SK-N-SH (cell line): Measurements from ENCODE around the gene ZNF747. TPM values are rescaled to one million over a fixed set of nuclear protein-coding genes. Genes with fewer than 3 reads are reported as not detected.

Experiments used
- CTCF ChIA-PET: fragments of 300-600, 350-600 bp; formaldehyde crosslinking; extraction: SDS; loops from one replicate; lab custom pipeline; 2021; lab: Yijun Ruan, JAX
- POLR2A ChIA-PET: fragments of 350-600 bp; sonication (Branson Sonifier 250); formaldehyde crosslinking; extraction: SDS; loops from one replicate; lab custom pipeline; 2020; ENCODE audit warnings: antibody characterized with exemption, inconsistent platforms; lab: Yijun Ruan, JAX
- DNase-seq: peaks from one replicate; pipeline ENCODE4 v3.0.0; 2012
- H2AFZ ChIP-seq: fragments of 200-600 bp; sonication (generic); 2 replicates; pipeline ENCODE4 v1.8.1; 2016; ENCODE audit warnings: antibody characterized with exemption, mild to moderate bottlenecking, low read depth
- H3F3A ChIP-seq: fragments of 200-600 bp; sonication (generic); replicated peaks from 2 replicates; pipeline ENCODE3; 2016; ENCODE audit warnings: antibody characterized with exemption, mild to moderate bottlenecking; ENCODE audit not compliant: insufficient read depth
- H3K27ac ChIP-seq, 2 experiments: fragments of 200-500 bp in 1 of 2; fragments of 200-600 bp in 1 of 2; sonication (Bioruptor generic) in 1 of 2; sonication (generic), shearing (Covaris generic) in 1 of 2; 2 replicates each; pipeline versions ENCODE4 v1.5.1 to v1.6.1; 2014 to 2016; ENCODE audit warnings: low read depth in 2 of 2, inconsistent platforms in 1 of 2, low read length in 1 of 2, mild to moderate bottlenecking in 1 of 2, mixed read lengths in 1 of 2
- H3K27me3 ChIP-seq: fragments of 200-600 bp; sonication (generic), shearing (Covaris generic); 2 replicates; pipeline ENCODE4 v1.6.1; 2016; ENCODE audit warnings: mixed run types; ENCODE audit not compliant: insufficient read depth
- H3K36me3 ChIP-seq, 2 experiments: fragments of 200-500 bp in 1 of 2; fragments of 200-600 bp in 1 of 2; sonication (Bioruptor generic) in 1 of 2; sonication (generic) in 1 of 2; replicated peaks in 1 of 2; 2 replicates each; pipeline versions ENCODE3 to v1.5.1; 2014 to 2016; ENCODE audit warnings: low read length in 1 of 2, mild to moderate bottlenecking in 1 of 2; ENCODE audit not compliant: insufficient read depth in 2 of 2, control insufficient read depth in 1 of 2
- H3K4me1 ChIP-seq, 2 experiments: fragments of 200-500 bp in 1 of 2; fragments of 200-600 bp in 1 of 2; sonication (Bioruptor generic) in 1 of 2; sonication (generic), shearing (Covaris generic) in 1 of 2; 2 replicates each; pipeline versions ENCODE4 v1.5.1 to v1.6.1; 2014 to 2016; ENCODE audit warnings: low read depth in 1 of 2, low read length in 1 of 2, mixed run types in 1 of 2; ENCODE audit not compliant: insufficient read depth in 2 of 2, control insufficient read depth in 1 of 2
- H3K4me2 ChIP-seq: fragments of 200-600 bp; sonication (generic), shearing (Covaris generic); 2 replicates; pipeline ENCODE4 v1.6.1; 2017; ENCODE audit warnings: mixed run types
- H3K4me3 ChIP-seq, 2 experiments: fragments of 200-500 bp in 1 of 2; fragments of 200-600 bp in 1 of 2; sonication (Bioruptor generic) in 1 of 2; sonication (generic), shearing (Covaris generic) in 1 of 2; 2 replicates each; pipeline versions ENCODE4 v1.5.1 to v1.8.1; 2014 to 2016; ENCODE audit warnings: low read depth in 2 of 2, inconsistent platforms in 1 of 2, low read length in 1 of 2, mild to moderate bottlenecking in 1 of 2, mixed read lengths in 1 of 2, moderate library complexity in 1 of 2
- H3K79me2 ChIP-seq: fragments of 200-600 bp; sonication (generic); 2 replicates; pipeline ENCODE4 v1.8.1; 2017; ENCODE audit warnings: mild to moderate bottlenecking; ENCODE audit not compliant: insufficient read depth
- H3K9ac ChIP-seq: fragments of 200-600 bp; sonication (generic); 2 replicates; pipeline ENCODE4 v1.6.1; 2017; ENCODE audit warnings: mixed run types
- H3K9me2 ChIP-seq: fragments of 200-600 bp; sonication (generic); 2 replicates; pipeline ENCODE4 v1.6.1; 2017; ENCODE audit warnings: mixed run types
- H3K9me3 ChIP-seq: fragments of 200-600 bp; sonication (generic); 2 replicates; pipeline ENCODE4 v1.6.1; 2017; ENCODE audit warnings: mixed run types, mild to moderate bottlenecking, moderate library complexity
- H4K20me1 ChIP-seq: fragments of 200-600 bp; sonication (generic); 2 replicates; pipeline ENCODE4 v1.6.1; 2017; ENCODE audit warnings: mild to moderate bottlenecking, mixed run types; ENCODE audit not compliant: insufficient read depth
- CHD2 ChIP-seq: fragments of 150-350 bp; IDR thresholded peaks from 2 replicates; pipeline ENCODE4 v1.6.1; 2018; ENCODE audit warnings: low read length; ENCODE audit not compliant: partially characterized antibody
- CTCF ChIP-seq: fragments of 200-600 bp; sonication (generic); IDR thresholded peaks from 2 replicates; pipeline ENCODE4 v1.6.1; 2017; ENCODE audit warnings: antibody characterized with exemption, mild to moderate bottlenecking, moderate library complexity
- ELF1 ChIP-seq: IDR thresholded peaks from 2 replicates; pipeline ENCODE4 v1.4.0; 2012
- EP300 ChIP-seq, 2 experiments: IDR thresholded peaks; 2 replicates each; pipeline versions ENCODE4 v1.4.0 to v1.6.1; 2012; ENCODE audit warnings: borderline replicate concordance in 1 of 2, low read depth in 1 of 2, low read length in 1 of 2
- EZH2phosphoT487 ChIP-seq: fragments of 200-600 bp; sonication (generic); IDR thresholded peaks from 2 replicates; pipeline ENCODE4 v1.6.1; 2017; ENCODE audit warnings: low read depth, mixed run types, mild to moderate bottlenecking, antibody characterized with exemption, moderate library complexity, borderline replicate concordance
- FOXJ3 ChIP-seq: sonication (generic); formaldehyde crosslinking; IDR thresholded peaks from 2 replicates; pipeline ENCODE4 v1.5.1; 2020; ENCODE audit warnings: mild to moderate bottlenecking, missing genetic modification reagents
- FOXM1 ChIP-seq: IDR thresholded peaks from 2 replicates; pipeline ENCODE4 v1.4.0; 2012; ENCODE audit warnings: low read depth, mild to moderate bottlenecking
- GABPA ChIP-seq: IDR thresholded peaks from 2 replicates; pipeline ENCODE4 v1.4.0; 2012; ENCODE audit warnings: low read depth, mild to moderate bottlenecking
- MAX ChIP-seq: IDR thresholded peaks from 2 replicates; pipeline ENCODE4 v1.4.0; 2012; ENCODE audit warnings: low read depth
- MXI1 ChIP-seq: IDR thresholded peaks from 2 replicates; pipeline ENCODE4 v1.6.1; 2012; ENCODE audit warnings: mild to moderate bottlenecking, low read depth, low read length, improper control_type of control experiment
- NFIC ChIP-seq: IDR thresholded peaks from 2 replicates; pipeline ENCODE4 v1.4.0; 2012; ENCODE audit warnings: borderline replicate concordance
- NRF1 ChIP-seq: IDR thresholded peaks from 2 replicates; pipeline ENCODE4 v1.6.1; 2012; ENCODE audit warnings: low read depth, mild to moderate bottlenecking, low read length
- POLR2AphosphoS5 ChIP-seq: IDR thresholded peaks from 2 replicates; pipeline ENCODE4 v1.6.1; 2012; ENCODE audit warnings: low read depth, low read length
- RAD21 ChIP-seq: IDR thresholded peaks from 2 replicates; pipeline ENCODE4 v1.6.1; 2012; ENCODE audit warnings: mild to moderate bottlenecking, low read length
- REST ChIP-seq: IDR thresholded peaks from 2 replicates; pipeline ENCODE4 v1.6.1; 2012; ENCODE audit warnings: mild to moderate bottlenecking, low read depth, low read length, moderate library complexity
- RXRA ChIP-seq: IDR thresholded peaks from 2 replicates; pipeline ENCODE4 v1.4.0; 2012; ENCODE audit warnings: low read depth, mild to moderate bottlenecking, borderline replicate concordance
- TAF1 ChIP-seq: IDR thresholded peaks from 2 replicates; pipeline ENCODE4 v1.6.1; 2012; ENCODE audit warnings: low read depth, mild to moderate bottlenecking, low read length, moderate library complexity, borderline replicate concordance
- TCF12 ChIP-seq: IDR thresholded peaks from 2 replicates; pipeline ENCODE4 v1.4.0; 2012
- YY1 ChIP-seq: IDR thresholded peaks from 2 replicates; pipeline ENCODE4 v1.4.0; 2012; ENCODE audit warnings: low read depth, mild to moderate bottlenecking
- ZBTB33 ChIP-seq: IDR thresholded peaks from 2 replicates; pipeline ENCODE4 v1.4.0; 2012; ENCODE audit warnings: low read depth, borderline replicate concordance
- WGBS: methylation state at CpG from one replicate; pipeline ENCODE4 v1.1.6; 2017; ENCODE audit warnings: low lambda C conversion rate; 5-methylcytosine and 5-hydroxymethylcytosine counted together
- polyA plus RNA-seq, 3 experiments: library from polyadenylated mRNA; depleted of rRNA; stranded (reverse); fragments of >200 nt; gene quantifications; 2 replicates each; pipeline ENCODE4 v1.2.3, GENCODE V29; 2012

ZNF747 gene
- polyA plus RNA-seq (2012; rRNA removed) = 5.6 and 5.8 TPM in 2 replicates
- 4.4 and 5.5 TPM in 2 replicates for polyA plus RNA-seq (2012; cell fraction: cytosol; rRNA removed)
- polyA plus RNA-seq (2012; cell fraction: nucleus; rRNA removed) = 7.4 and 8.4 TPM in 2 replicates

- DNase-seq = peak; percentile 95
- Histone ChIP-seq H3K4me1 (peaks cover 8 to 17% of the 10 kb centered on the region in 2 experiments; a peak in 3 of 4 replicates), H3K36me3 (peaks cover 10 to 14% of the 10 kb centered on the region in 2 experiments), H3K27me3 (no peaks in the 10 kb centered on the region), H3K4me3 (peak within 1 kb of the TSS; percentile 65 to 68), H3K4me2 (peak within 1 kb of the TSS; percentile 83), H3K9ac (peak within 1 kb of the TSS; percentile 89), H4K20me1 (no peaks in the 10 kb centered on the region), H2AFZ (peak within 1 kb of the TSS; percentile 94), H3K9me2 (no peaks in the 10 kb centered on the region), H3K27ac (peak within 1 kb of the TSS; percentile 81 to 91), H3F3A (peaks cover 7% of the 10 kb centered on the region), H3K79me2 (peaks cover 16% of the 10 kb centered on the region), H3K9me3 (no peaks in the 10 kb centered on the region)
- no peak for TF ChIP-seq REST
- no peak for TF ChIP-seq FOXJ3 (CRISPR knock-in tag)
- TF ChIP-seq GABPA = peak; percentile 77
- 0 out of 2 replicates have a peak, but pooled peaks have one; percentile 21 for TF ChIP-seq NFIC
- 0 out of 2 replicates have a peak, but pooled peaks have one; percentile 51 for TF ChIP-seq ZBTB33
- TF ChIP-seq ELF1 = peak; percentile 97
- TF ChIP-seq MAX = peak; percentile 76
- TF ChIP-seq YY1 = peak; percentile 100
- no peak for TF ChIP-seq EZH2phosphoT487
- TF ChIP-seq NRF1 = peak; percentile 92
- TF ChIP-seq TCF12 = no peak
- TF ChIP-seq MXI1 = peak; percentile 87
- peak; percentile 31; the same call in 1 of the 2 replicates for TF ChIP-seq FOXM1
- TF ChIP-seq CTCF = 0 out of 2 replicates have a peak, but pooled peaks have one; percentile 7
- peak; percentile 44 for TF ChIP-seq TAF1
- TF ChIP-seq RXRA = no peak
- TF ChIP-seq CHD2 = peak; percentile 88
- TF ChIP-seq RAD21 = no peak
- peak; percentile 86; the same call in 1 of the 2 replicates for TF ChIP-seq POLR2AphosphoS5
- peak in 1 of 2 experiments; percentile 26; a peak in 1 of 4 replicates for TF ChIP-seq EP300 (IDR thresholded peaks at IDR 0.05; ENCODE audit: borderline replicate concordance in 1 of 2, low read depth in 1 of 2, low read length in 1 of 2)
- ChIA-PET CTCF (interaction anchor here (0.8 to 2.6 kb wide), 14 partner anchors 10 to 105 kb away, joined by 3 to 19 read pairs (median 4); partner anchors contain the start of genes DCTPP1, ZNF688 and ZNF785), POLR2A (interaction anchor here (0.6 to 2.8 kb wide), 6 partner anchors 9 to 125 kb away, joined by 3 to 47 read pairs (median 4); partner anchors contain the start of genes ZNF688 and ZNF764)
- 3% methylated on average over 5 of the region's 70 CpGs for WGBS
Observed at GRCh38 chr16:30534368-30535105, at the start of gene ZNF747. Gene ZNF747, minus strand, starts transcription at chr16:30534858. Its CDS starts 179 bp downstream, at chr16:30534679.
